K562 (cell line): ENCODE measurements around the gene LIMS1. TPM values are rescaled to one million over a fixed set of nuclear protein-coding genes. Genes with fewer than 3 reads are reported as not detected.

Experiments used
- BACH1 ChIP-seq: fragments of 200-800 bp; sonication (Bioruptor generic); IDR thresholded peaks from 2 replicates; pipeline ENCODE4 v1.6.1; 2016; ENCODE audit warnings: missing genetic modification characterization, missing compliant biosample characterization
- CBFA2T3 ChIP-seq: fragments of 450-650 bp; IDR thresholded peaks from 2 replicates; pipeline ENCODE4 v1.6.1; 2017
- CCNT2 ChIP-seq: IDR thresholded peaks from 2 replicates; pipeline ENCODE4 v1.6.1; 2011; ENCODE audit warnings: borderline replicate concordance, low read depth, mild to moderate bottlenecking, moderate library complexity, mixed read lengths, low read length; ENCODE audit not compliant: insufficient read length; ENCODE audit errors: extremely low read depth
- CSDE1 ChIP-seq, 2 experiments: fragments of 450-650 bp; IDR thresholded peaks; 2 replicates each; pipeline ENCODE4 v1.6.1; 2016; ENCODE audit warnings: mild to moderate bottlenecking in 1 of 2
- ELF2 ChIP-seq: fragments of 250-450 bp; sonication (Bioruptor Pico); IDR thresholded peaks from 2 replicates; pipeline ENCODE4 v1.5.0; 2021; ENCODE audit warnings: mild to moderate bottlenecking
- FIP1L1 ChIP-seq: fragments of 200-400 bp; formaldehyde crosslinking; IDR thresholded peaks from 2 replicates; pipeline ENCODE4 v1.6.1; 2018; ENCODE audit warnings: mild to moderate bottlenecking, low read depth, low read length; ENCODE audit not compliant: poor library complexity, severe bottlenecking
- FOXA3 ChIP-seq, 2 experiments: fragments of 450-650 bp in 1 of 2; sonication (generic) in 1 of 2; formaldehyde crosslinking; IDR thresholded peaks in 1 of 2; conservative IDR thresholded peaks in 1 of 2; 2 replicates each; pipeline versions ENCODE4 v1.4.0 to v1.8.0; 2020 to 2022; ENCODE audit warnings: mild to moderate bottlenecking in 2 of 2, missing genetic modification reagents in 1 of 2
- KDM1A ChIP-seq, 2 experiments: fragments of 450-650 bp; IDR thresholded peaks; 2 replicates each; pipeline ENCODE4 v1.6.1; 2016; ENCODE audit warnings: mild to moderate bottlenecking in 2 of 2
- NR2C1 ChIP-seq, 2 experiments: fragments of 450-650 bp; IDR thresholded peaks; 2 replicates each; pipeline ENCODE4 v1.6.1; 2017; ENCODE audit warnings: mild to moderate bottlenecking in 2 of 2, antibody characterized with exemption in 1 of 2, inconsistent platforms in 1 of 2, missing compliant biosample characterization in 1 of 2, missing genetic modification characterization in 1 of 2
- POLR2G ChIP-seq: fragments of 200-400 bp; formaldehyde crosslinking; IDR thresholded peaks from 2 replicates; pipeline ENCODE4 v1.6.1; 2017; ENCODE audit warnings: low read depth, mild to moderate bottlenecking, antibody characterized with exemption, low read length, moderate library complexity
- RBM39 ChIP-seq: fragments of 200-400 bp; formaldehyde crosslinking; optimal IDR thresholded peaks from 2 replicates; pipeline ENCODE3; 2018; ENCODE audit warnings: low read depth, low read length
- SMARCE1 ChIP-seq: fragments of 450-650 bp; IDR thresholded peaks from 2 replicates; pipeline ENCODE4 v1.7.1; 2016; ENCODE audit warnings: mild to moderate bottlenecking
- TAF7 ChIP-seq: fragments of 450-650 bp; IDR thresholded peaks from 2 replicates; pipeline ENCODE4 v1.6.1; 2016; ENCODE audit warnings: missing genetic modification characterization, missing compliant biosample characterization
- TRIM28 ChIP-seq: fragments of 450-650 bp; IDR thresholded peaks from 2 replicates; pipeline ENCODE4 v1.6.1; 2017
- ZNF695 ChIP-seq: fragments of 450-650 bp; formaldehyde crosslinking; IDR thresholded peaks from 2 replicates; pipeline ENCODE4 v1.4.0; 2020; ENCODE audit warnings: mild to moderate bottlenecking, moderate library complexity
- polyA plus RNA-seq, 8 experiments: library from polyadenylated mRNA; depleted of rRNA in 4 of 8; stranded (reverse) in 5 of 8; unstranded in 3 of 8; fragments of >200 nt; fragmentation: Nextera tagmentation in 2 of 8; fragmentation: Illumina TruSeq in 1 of 8; extraction: Ambion mirVana in 2 of 8; extraction: Trizol in 1 of 8; gene quantifications; 2 replicates each; pipeline versions ENCODE4 v1.2.1 to v1.2.3, GENCODE V29; 2011 to 2014; ENCODE audit warnings: inconsistent platforms in 1 of 8, missing spikeins in 1 of 8
- total RNA-seq, 7 experiments: library from RNA; depleted of rRNA in 6 of 7; stranded (reverse); fragments of >200 nt in 6 of 7; fragmentation: Illumina TruSeq in 2 of 7; extraction: Trizol in 2 of 7; gene quantifications; 2 replicates each; pipeline versions ENCODE4 v1.2.1 to v1.2.3, GENCODE V29; 2011 to 2021; ENCODE audit warnings: low replicate concordance in 1 of 7
- TF ChIP-seq, protein P1 (sequence below): fragments of 450-650 bp; IDR thresholded peaks from 2 replicates; pipeline ENCODE4 v1.6.1; 2017; ENCODE audit warnings: antibody characterized with exemption, mild to moderate bottlenecking
- TF ChIP-seq, protein P2 (sequence below), 3 experiments: fragments of 200-800 bp in 1 of 3; fragments of 250-450 bp in 1 of 3; fragments of 450-650 bp in 1 of 3; sonication (Bioruptor Pico) in 1 of 3; sonication (Bioruptor generic) in 1 of 3; formaldehyde crosslinking in 1 of 3; IDR thresholded peaks; 2 replicates each; pipeline versions ENCODE4 v1.6.1 to v1.8.0; 2016 to 2022; ENCODE audit warnings: mild to moderate bottlenecking in 2 of 3, missing genetic modification characterization in 2 of 3, missing compliant biosample characterization in 1 of 3, moderate library complexity in 1 of 3
- TF ChIP-seq, protein P3 (sequence below), 2 experiments: IDR thresholded peaks; 2 replicates each; pipeline ENCODE4 v1.6.1; 2012; ENCODE audit warnings: improper control_type of control experiment in 2 of 2, low read depth in 2 of 2, low read length in 2 of 2, borderline replicate concordance in 1 of 2

The LIMS1 gene
- total and polyA plus RNA-seq, 9 of the 15 experiments (the other 6 are each of a cell fraction or from before 2014, with no cell fraction given): 52.8 to 134 (median 81.0) TPM

DNA sequence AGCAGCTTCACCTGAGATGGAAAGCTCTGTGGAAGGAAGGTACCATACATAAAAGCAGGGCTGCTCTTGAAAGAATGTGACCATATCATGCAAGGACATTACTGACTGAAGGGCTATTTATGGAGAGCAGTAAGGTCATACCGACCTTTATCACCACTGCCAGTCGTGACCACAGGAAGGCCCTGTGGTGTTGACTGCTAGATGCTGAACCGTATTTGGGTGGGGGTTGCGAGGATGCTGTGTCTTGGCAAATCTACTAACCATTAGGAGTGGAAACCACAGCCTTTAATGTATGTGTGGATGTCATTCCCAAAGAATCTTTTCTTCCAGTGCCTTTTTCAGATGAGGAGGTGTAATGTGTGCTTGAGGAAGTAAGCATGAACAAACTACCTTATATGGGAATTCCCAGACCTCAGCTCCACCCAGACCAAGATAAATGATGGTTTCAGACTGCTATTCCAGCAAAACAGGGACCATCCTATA lies 60.8 kb downstream of the LIMS1 start (continued):
- TF ChIP-seq NR2C1 (IDR thresholded peaks at IDR 0.05): peak; percentile 71
- TF ChIP-seq NR2C1 (tag; IDR thresholded peaks at IDR 0.05): peak; percentile 88
- TF ChIP-seq, protein P1, sequence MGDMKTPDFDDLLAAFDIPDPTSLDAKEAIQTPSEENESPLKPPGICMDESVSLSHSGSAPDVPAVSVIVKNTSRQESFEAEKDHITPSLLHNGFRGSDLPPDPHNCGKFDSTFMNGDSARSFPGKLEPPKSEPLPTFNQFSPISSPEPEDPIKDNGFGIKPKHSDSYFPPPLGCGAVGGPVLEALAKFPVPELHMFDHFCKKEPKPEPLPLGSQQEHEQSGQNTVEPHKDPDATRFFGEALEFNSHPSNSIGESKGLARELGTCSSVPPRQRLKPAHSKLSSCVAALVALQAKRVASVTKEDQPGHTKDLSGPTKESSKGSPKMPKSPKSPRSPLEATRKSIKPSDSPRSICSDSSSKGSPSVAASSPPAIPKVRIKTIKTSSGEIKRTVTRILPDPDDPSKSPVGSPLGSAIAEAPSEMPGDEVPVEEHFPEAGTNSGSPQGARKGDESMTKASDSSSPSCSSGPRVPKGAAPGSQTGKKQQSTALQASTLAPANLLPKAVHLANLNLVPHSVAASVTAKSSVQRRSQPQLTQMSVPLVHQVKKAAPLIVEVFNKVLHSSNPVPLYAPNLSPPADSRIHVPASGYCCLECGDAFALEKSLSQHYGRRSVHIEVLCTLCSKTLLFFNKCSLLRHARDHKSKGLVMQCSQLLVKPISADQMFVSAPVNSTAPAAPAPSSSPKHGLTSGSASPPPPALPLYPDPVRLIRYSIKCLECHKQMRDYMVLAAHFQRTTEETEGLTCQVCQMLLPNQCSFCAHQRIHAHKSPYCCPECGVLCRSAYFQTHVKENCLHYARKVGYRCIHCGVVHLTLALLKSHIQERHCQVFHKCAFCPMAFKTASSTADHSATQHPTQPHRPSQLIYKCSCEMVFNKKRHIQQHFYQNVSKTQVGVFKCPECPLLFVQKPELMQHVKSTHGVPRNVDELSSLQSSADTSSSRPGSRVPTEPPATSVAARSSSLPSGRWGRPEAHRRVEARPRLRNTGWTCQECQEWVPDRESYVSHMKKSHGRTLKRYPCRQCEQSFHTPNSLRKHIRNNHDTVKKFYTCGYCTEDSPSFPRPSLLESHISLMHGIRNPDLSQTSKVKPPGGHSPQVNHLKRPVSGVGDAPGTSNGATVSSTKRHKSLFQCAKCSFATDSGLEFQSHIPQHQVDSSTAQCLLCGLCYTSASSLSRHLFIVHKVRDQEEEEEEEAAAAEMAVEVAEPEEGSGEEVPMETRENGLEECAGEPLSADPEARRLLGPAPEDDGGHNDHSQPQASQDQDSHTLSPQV: peak; percentile 81
- TF ChIP-seq CSDE1 (IDR thresholded peaks at IDR 0.05): no peak
- TF ChIP-seq TRIM28: peak; percentile 63
- TF ChIP-seq, protein P2, sequence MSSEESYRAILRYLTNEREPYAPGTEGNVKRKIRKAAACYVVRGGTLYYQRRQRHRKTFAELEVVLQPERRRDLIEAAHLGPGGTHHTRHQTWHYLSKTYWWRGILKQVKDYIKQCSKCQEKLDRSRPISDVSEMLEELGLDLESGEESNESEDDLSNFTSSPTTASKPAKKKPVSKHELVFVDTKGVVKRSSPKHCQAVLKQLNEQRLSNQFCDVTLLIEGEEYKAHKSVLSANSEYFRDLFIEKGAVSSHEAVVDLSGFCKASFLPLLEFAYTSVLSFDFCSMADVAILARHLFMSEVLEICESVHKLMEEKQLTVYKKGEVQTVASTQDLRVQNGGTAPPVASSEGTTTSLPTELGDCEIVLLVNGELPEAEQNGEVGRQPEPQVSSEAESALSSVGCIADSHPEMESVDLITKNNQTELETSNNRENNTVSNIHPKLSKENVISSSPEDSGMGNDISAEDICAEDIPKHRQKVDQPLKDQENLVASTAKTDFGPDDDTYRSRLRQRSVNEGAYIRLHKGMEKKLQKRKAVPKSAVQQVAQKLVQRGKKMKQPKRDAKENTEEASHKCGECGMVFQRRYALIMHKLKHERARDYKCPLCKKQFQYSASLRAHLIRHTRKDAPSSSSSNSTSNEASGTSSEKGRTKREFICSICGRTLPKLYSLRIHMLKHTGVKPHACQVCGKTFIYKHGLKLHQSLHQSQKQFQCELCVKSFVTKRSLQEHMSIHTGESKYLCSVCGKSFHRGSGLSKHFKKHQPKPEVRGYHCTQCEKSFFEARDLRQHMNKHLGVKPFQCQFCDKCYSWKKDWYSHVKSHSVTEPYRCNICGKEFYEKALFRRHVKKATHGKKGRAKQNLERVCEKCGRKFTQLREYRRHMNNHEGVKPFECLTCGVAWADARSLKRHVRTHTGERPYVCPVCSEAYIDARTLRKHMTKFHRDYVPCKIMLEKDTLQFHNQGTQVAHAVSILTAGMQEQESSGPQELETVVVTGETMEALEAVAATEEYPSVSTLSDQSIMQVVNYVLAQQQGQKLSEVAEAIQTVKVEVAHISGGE (CRISPR knock-in tag; IDR thresholded peaks at IDR 0.05): no peak; a peak in 2 of 6 replicates
- peak; percentile 97 to 98 for TF ChIP-seq KDM1A (IDR thresholded peaks at IDR 0.05)
- TF ChIP-seq TAF7 (tag): no peak
- peak; percentile 99 for TF ChIP-seq CBFA2T3
- TF ChIP-seq RBM39: no peak
- 0 out of 2 replicates have a peak, but pooled peaks have one; percentile 8 for TF ChIP-seq POLR2G
- TF ChIP-seq FIP1L1: no peak
- peak; percentile 98 for TF ChIP-seq SMARCE1
- peak; percentile 93 for TF ChIP-seq CCNT2
- TF ChIP-seq, protein P3, sequence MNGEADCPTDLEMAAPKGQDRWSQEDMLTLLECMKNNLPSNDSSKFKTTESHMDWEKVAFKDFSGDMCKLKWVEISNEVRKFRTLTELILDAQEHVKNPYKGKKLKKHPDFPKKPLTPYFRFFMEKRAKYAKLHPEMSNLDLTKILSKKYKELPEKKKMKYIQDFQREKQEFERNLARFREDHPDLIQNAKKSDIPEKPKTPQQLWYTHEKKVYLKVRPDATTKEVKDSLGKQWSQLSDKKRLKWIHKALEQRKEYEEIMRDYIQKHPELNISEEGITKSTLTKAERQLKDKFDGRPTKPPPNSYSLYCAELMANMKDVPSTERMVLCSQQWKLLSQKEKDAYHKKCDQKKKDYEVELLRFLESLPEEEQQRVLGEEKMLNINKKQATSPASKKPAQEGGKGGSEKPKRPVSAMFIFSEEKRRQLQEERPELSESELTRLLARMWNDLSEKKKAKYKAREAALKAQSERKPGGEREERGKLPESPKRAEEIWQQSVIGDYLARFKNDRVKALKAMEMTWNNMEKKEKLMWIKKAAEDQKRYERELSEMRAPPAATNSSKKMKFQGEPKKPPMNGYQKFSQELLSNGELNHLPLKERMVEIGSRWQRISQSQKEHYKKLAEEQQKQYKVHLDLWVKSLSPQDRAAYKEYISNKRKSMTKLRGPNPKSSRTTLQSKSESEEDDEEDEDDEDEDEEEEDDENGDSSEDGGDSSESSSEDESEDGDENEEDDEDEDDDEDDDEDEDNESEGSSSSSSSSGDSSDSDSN (IDR thresholded peaks at IDR 0.05; ENCODE audit: borderline replicate concordance in 1 of 2, low read depth in 2 of 2, low read length in 2 of 2): no peak
- peak in 1 of 2 experiments; percentile 75; a peak in 2 of 4 replicates for TF ChIP-seq FOXA3 (CRISPR knock-in tag; conservative IDR thresholded peaks at IDR 0.05 in 1 of 2, IDR thresholded peaks at IDR 0.05 in 1 of 2)
- 0 out of 2 replicates have a peak, but pooled peaks have one; percentile 43 for TF ChIP-seq BACH1 (tag)
- TF ChIP-seq ZNF695 (CRISPR knock-in tag): no peak
- TF ChIP-seq ELF2 (CRISPR knock-in tag): 0 out of 2 replicates have a peak, but pooled peaks have one; percentile 54
